Osteoblast (primary cell): ENCODE measurements around the gene ENOX2. TPM values are rescaled to one million over a fixed set of nuclear protein-coding genes. Genes with fewer than 3 reads are reported as not detected.

Experiments used
- DNase-seq: peaks from one replicate; pipeline ENCODE4 v3.0.0; 2011; ENCODE audit warnings: low spot score, mixed read lengths; ENCODE audit not compliant: insufficient read length; ENCODE audit errors: missing footprints
- H2AFZ ChIP-seq: 2 replicates; pipeline ENCODE4 v1.6.0; 2011; ENCODE audit warnings: mild to moderate bottlenecking, low read length
- H3K27ac ChIP-seq: 2 replicates; pipeline ENCODE4 v1.5.1; 2011; ENCODE audit warnings: mild to moderate bottlenecking, low read depth, low read length, moderate library complexity
- H3K27me3 ChIP-seq: 2 replicates; pipeline ENCODE4 v1.6.0; 2012; ENCODE audit warnings: mild to moderate bottlenecking, control low read depth, inconsistent platforms, low read length, moderate library complexity; ENCODE audit not compliant: insufficient read depth
- H3K36me3 ChIP-seq: 2 replicates; pipeline ENCODE4 v1.5.1; 2011; ENCODE audit warnings: mild to moderate bottlenecking, low read length, control low read depth, moderate library complexity; ENCODE audit not compliant: insufficient read depth
- H3K4me1 ChIP-seq: 2 replicates; pipeline ENCODE4 v1.5.1; 2011; ENCODE audit warnings: mild to moderate bottlenecking, low read length, control low read depth, moderate library complexity; ENCODE audit not compliant: insufficient read depth
- H3K4me2 ChIP-seq: 2 replicates; pipeline ENCODE4 v1.6.0; 2011; ENCODE audit warnings: mild to moderate bottlenecking, low read length; ENCODE audit not compliant: insufficient read depth
- H3K4me3 ChIP-seq: fragments of 200-600 bp; sonication (generic); 3 replicates; pipeline ENCODE4 v1.5.1; 2012; ENCODE audit warnings: mild to moderate bottlenecking, low read length, inconsistent platforms; ENCODE audit not compliant: insufficient read depth
- H3K79me2 ChIP-seq: 2 replicates; pipeline ENCODE4 v1.6.0; 2012; ENCODE audit warnings: mild to moderate bottlenecking, low read length, control low read depth, inconsistent platforms; ENCODE audit not compliant: insufficient read depth
- H3K9me3 ChIP-seq: 2 replicates; pipeline ENCODE4 v1.5.1; 2011; ENCODE audit warnings: low read depth, low read length, control low read depth
- H4K20me1 ChIP-seq: 2 replicates; pipeline ENCODE4 v1.6.0; 2012; ENCODE audit warnings: mild to moderate bottlenecking, low read length, control low read depth; ENCODE audit not compliant: insufficient read depth
- CTCF ChIP-seq: IDR thresholded peaks from 2 replicates; pipeline ENCODE4 v1.5.1; 2011; ENCODE audit warnings: mild to moderate bottlenecking, low read depth, low read length, moderate library complexity; ENCODE audit errors: extremely low read depth
- total RNA-seq: library from RNA; depleted of rRNA; stranded (reverse); fragments of >200 nt; gene quantifications from 2 replicates; pipeline ENCODE4 v1.2.3, GENCODE V29; 2012

The ENOX2 gene
- total RNA-seq, 1 donor: 8.0 TPM

- DNase-seq: no peak
- Histone ChIP-seq H3K4me1 (no peaks in the 10 kb centered on the region), H3K27me3 (peaks cover 5% of the 10 kb centered on the region), H2AFZ (no peak overlapping the region), H3K9me3 (no peaks in the 10 kb centered on the region), H3K4me2 (no peak overlapping the region), H3K79me2 (no peaks in the 10 kb centered on the region), H3K27ac (no peak overlapping the region), H3K36me3 (no peaks in the 10 kb centered on the region), H4K20me1 (no peaks in the 10 kb centered on the region), H3K4me3 (no peak overlapping the region)
- TF ChIP-seq CTCF: no peak
These were observed 272.0 kb downstream of the ENOX2 start for GRCh38 chrX:130631011-130631410.

GRCh38 chrX:130628516-130628915 is 274.5 kb downstream of the ENOX2 start:
- Histone ChIP-seq H4K20me1 (no peaks in the 10 kb centered on the region), H3K27me3 (peaks cover 5% of the 10 kb centered on the region), H3K27ac (no peak overlapping the region), H3K36me3 (no peaks in the 10 kb centered on the region), H3K4me3 (no peak overlapping the region), H2AFZ (no peak overlapping the region), H3K4me1 (no peaks in the 10 kb centered on the region), H3K79me2 (no peaks in the 10 kb centered on the region), H3K9me3 (no peaks in the 10 kb centered on the region), H3K4me2 (no peak overlapping the region)
- no peak for DNase-seq
- TF ChIP-seq CTCF: no peak

- no peak overlapping the region for H3K27ac ChIP-seq
- no peaks in the 10 kb centered on the region for H4K20me1 ChIP-seq
- H3K79me2 ChIP-seq: no peaks in the 10 kb centered on the region
- no peak for TF ChIP-seq CTCF
- no peaks in the 10 kb centered on the region for H3K4me1 ChIP-seq
- no peaks in the 10 kb centered on the region for H3K36me3 ChIP-seq
- H3K27me3 ChIP-seq: peaks cover 5% of the 10 kb centered on the region
- H3K9me3 ChIP-seq: no peaks in the 10 kb centered on the region
- H3K4me2 ChIP-seq: no peak overlapping the region
- no peak overlapping the region for H2AFZ ChIP-seq
- no peak for DNase-seq
- H3K4me3 ChIP-seq: no peak overlapping the region
These were observed 276.5 kb downstream of the ENOX2 start for GRCh38 chrX:130626521-130626920.

GRCh38 chrX:130625386-130625785 is 277.6 kb downstream of the ENOX2 start:
- Histone ChIP-seq H3K4me3 (no peak overlapping the region), H3K79me2 (no peaks in the 10 kb centered on the region), H2AFZ (no peak overlapping the region), H3K27me3 (peaks cover 5% of the 10 kb centered on the region), H3K36me3 (no peaks in the 10 kb centered on the region), H3K4me1 (no peaks in the 10 kb centered on the region), H3K27ac (no peak overlapping the region), H4K20me1 (no peaks in the 10 kb centered on the region), H3K9me3 (no peaks in the 10 kb centered on the region), H3K4me2 (no peak overlapping the region)
- DNase-seq: no peak
- TF ChIP-seq CTCF: no peak
